PFSK-1 (cell line): Measurements from ENCODE around the gene ESYT3.

Experiments used
- FOXP2 ChIP-seq: optimal IDR thresholded peaks from 2 replicates; pipeline ENCODE3; 2011; ENCODE audit warnings: borderline replicate concordance, control low read depth, inconsistent platforms; ENCODE audit not compliant: insufficient read depth; ENCODE audit errors: extremely low read length, extremely low read depth
- POLR2AphosphoS5 ChIP-seq: IDR thresholded peaks from 2 replicates; pipeline ENCODE4 v1.6.1; 2012; ENCODE audit warnings: low read depth, mild to moderate bottlenecking, control low read depth, low read length, moderate library complexity
- SIN3A ChIP-seq: IDR thresholded peaks from 2 replicates; pipeline ENCODE4 v1.6.1; 2012; ENCODE audit warnings: mild to moderate bottlenecking, low read length, moderate library complexity, borderline replicate concordance; ENCODE audit not compliant: insufficient read depth
- TAF1 ChIP-seq: IDR thresholded peaks from 2 replicates; pipeline ENCODE4 v1.6.1; 2012; ENCODE audit warnings: low read length, control low read depth, borderline replicate concordance; ENCODE audit not compliant: insufficient read depth
- TF ChIP-seq, protein P1 (sequence below), 2 experiments: IDR thresholded peaks; 2 replicates each; pipeline versions ENCODE4 v1.6.1 to v1.8.0; 2011 to 2012; ENCODE audit warnings: low read depth in 2 of 2, low read length in 2 of 2, control low read depth in 1 of 2, inconsistent platforms in 1 of 2, mild to moderate bottlenecking in 1 of 2, moderate library complexity in 1 of 2; ENCODE audit not compliant: insufficient read depth in 1 of 2

DNA sequence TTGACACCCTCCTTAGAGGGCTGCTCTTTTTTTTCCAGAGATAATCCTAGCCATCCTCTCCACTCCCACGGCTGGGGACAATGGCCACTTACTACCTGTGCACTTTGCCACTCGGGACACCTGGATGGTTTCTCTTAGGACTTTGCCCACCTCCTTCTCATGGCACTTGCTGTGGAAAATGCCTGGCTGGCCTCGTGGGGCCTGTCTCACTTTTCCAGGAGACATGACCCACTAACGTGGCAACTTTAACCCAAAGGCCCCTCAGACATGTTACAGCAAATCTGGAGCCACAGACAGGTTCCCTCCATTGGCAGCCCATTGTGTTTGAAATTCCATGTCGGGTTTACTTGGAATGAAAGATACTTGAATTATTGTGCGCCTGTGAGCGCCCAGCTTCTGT lies 29.4 kb upstream of the ESYT3 start:
- TF ChIP-seq SIN3A (no peak), POLR2AphosphoS5 (no peak), TAF1 (no peak), FOXP2 (no peak)
- TF ChIP-seq, protein P1, sequence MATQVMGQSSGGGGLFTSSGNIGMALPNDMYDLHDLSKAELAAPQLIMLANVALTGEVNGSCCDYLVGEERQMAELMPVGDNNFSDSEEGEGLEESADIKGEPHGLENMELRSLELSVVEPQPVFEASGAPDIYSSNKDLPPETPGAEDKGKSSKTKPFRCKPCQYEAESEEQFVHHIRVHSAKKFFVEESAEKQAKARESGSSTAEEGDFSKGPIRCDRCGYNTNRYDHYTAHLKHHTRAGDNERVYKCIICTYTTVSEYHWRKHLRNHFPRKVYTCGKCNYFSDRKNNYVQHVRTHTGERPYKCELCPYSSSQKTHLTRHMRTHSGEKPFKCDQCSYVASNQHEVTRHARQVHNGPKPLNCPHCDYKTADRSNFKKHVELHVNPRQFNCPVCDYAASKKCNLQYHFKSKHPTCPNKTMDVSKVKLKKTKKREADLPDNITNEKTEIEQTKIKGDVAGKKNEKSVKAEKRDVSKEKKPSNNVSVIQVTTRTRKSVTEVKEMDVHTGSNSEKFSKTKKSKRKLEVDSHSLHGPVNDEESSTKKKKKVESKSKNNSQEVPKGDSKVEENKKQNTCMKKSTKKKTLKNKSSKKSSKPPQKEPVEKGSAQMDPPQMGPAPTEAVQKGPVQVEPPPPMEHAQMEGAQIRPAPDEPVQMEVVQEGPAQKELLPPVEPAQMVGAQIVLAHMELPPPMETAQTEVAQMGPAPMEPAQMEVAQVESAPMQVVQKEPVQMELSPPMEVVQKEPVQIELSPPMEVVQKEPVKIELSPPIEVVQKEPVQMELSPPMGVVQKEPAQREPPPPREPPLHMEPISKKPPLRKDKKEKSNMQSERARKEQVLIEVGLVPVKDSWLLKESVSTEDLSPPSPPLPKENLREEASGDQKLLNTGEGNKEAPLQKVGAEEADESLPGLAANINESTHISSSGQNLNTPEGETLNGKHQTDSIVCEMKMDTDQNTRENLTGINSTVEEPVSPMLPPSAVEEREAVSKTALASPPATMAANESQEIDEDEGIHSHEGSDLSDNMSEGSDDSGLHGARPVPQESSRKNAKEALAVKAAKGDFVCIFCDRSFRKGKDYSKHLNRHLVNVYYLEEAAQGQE (IDR thresholded peaks at IDR 0.05; ENCODE audit: insufficient read depth in 1 of 2, low read depth in 2 of 2, low read length in 2 of 2): no peak
